Hematopoietic multipotent progenitor cell treated with erythropoietin and hydrocortisone succinate and interleukin-3 and kit ligand, for 17 days (in vitro differentiated cells): ENCODE measurements around the gene GARNL3.

Experiments used
- DNase-seq: peaks from one replicate; pipeline ENCODE4 v3.0.0-alpha.2; 2015; ENCODE audit warnings: low spot score

GARNL3 gene, protein sequence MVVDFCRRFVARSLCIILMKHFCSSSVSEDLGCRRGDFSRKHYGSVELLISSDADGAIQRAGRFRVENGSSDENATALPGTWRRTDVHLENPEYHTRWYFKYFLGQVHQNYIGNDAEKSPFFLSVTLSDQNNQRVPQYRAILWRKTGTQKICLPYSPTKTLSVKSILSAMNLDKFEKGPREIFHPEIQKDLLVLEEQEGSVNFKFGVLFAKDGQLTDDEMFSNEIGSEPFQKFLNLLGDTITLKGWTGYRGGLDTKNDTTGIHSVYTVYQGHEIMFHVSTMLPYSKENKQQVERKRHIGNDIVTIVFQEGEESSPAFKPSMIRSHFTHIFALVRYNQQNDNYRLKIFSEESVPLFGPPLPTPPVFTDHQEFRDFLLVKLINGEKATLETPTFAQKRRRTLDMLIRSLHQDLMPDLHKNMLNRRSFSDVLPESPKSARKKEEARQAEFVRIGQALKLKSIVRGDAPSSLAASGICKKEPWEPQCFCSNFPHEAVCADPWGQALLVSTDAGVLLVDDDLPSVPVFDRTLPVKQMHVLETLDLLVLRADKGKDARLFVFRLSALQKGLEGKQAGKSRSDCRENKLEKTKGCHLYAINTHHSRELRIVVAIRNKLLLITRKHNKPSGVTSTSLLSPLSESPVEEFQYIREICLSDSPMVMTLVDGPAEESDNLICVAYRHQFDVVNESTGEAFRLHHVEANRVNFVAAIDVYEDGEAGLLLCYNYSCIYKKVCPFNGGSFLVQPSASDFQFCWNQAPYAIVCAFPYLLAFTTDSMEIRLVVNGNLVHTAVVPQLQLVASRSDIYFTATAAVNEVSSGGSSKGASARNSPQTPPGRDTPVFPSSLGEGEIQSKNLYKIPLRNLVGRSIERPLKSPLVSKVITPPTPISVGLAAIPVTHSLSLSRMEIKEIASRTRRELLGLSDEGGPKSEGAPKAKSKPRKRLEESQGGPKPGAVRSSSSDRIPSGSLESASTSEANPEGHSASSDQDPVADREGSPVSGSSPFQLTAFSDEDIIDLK

GRCh38 chr9:127264462-127265219, at the start of gene GARNL3:
TSS of gene GARNL3 (plus strand) at chr9:127264774. CDS start at chr9:127264878, 104 bp downstream.
- DNase-seq, result no peak

- DNase-seq, result no peak
These were observed 49.0 kb upstream of the GARNL3 start for GRCh38 chr9:127215268-127216209.

GRCh38 chr9:127216210-127216887, 48.2 kb upstream of the GARNL3 start:
- no peak for DNase-seq

- DNase-seq, result no peak
These were observed 47.7 kb upstream of the GARNL3 start for GRCh38 chr9:127216888-127217217.

DNA sequence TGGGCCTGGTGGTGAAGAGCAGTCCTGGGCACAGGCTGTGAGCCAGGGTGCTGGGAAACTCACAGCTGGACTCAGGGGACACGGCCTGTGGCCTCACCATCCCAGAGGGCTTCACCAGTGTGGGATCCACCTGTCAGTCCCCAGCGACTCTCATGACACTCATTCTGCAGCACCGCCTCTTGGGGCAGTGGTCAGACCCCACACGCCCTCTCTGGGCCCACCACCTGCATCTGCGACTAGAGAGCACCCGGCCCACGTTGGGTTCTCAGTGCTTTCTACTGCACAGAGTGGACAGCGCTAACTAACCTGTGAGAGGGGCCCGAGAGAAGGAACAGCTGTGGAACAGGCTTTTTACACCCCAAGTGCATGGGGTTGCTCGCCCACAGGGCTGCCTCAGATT, 45.8 kb upstream of the GARNL3 start:
- no peak for DNase-seq

- no peak for DNase-seq
These were observed 45.1 kb upstream of the GARNL3 start for GRCh38 chr9:127219520-127219919.

DNA sequence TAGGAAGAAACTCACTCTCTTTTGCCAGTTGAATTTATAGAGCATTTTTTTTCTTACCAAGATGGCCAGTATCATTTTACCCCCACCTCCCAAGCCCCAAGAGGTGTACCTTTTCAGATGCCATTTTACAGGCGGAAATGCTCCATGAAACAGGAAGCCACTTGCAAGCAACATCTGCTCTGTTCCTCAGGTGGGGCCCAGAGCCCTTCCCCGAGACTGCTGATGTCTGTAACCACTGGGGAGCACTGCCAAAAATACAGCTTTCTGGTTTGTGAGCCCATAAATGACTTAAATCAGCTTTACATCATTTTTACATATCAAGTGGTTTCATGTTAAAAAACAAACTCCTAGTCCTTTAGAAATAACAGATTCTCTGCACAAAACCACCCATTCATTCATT, 42.9 kb upstream of the GARNL3 start:
- no peak for DNase-seq

DNA sequence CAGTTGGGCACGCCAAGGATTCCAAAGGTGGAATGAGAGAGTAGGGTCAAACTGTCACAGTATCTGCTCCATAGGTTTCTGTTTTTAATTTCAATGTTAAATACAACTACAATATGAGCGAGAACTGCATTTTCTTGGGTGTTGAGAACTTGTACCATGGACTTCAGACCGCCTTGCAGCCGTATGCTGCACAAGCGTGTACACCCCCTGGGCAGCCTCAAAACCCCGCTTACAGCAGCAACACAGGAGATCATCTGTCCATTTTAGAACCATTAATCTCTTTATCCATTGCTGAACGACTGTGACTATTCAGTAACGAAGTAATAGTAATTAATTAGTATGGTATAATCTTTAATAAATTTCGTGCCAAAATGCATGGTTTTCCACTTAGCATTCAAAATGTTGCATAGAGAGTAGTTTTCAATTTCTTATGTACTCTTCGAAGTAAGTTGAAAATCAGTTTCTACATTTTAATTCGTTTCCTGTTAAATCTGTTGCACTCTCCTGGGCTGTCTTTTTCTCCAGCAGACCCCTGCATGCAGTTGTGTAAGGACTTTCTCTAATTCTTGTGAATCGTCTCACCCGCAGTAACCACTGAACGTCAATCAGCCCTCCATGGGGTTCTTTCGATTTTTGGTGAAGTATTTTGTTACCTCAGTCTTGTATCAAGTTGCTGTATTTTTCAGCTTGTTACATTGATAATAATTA, 42.0 kb upstream of the GARNL3 start:
- DNase-seq, result no peak

DNA sequence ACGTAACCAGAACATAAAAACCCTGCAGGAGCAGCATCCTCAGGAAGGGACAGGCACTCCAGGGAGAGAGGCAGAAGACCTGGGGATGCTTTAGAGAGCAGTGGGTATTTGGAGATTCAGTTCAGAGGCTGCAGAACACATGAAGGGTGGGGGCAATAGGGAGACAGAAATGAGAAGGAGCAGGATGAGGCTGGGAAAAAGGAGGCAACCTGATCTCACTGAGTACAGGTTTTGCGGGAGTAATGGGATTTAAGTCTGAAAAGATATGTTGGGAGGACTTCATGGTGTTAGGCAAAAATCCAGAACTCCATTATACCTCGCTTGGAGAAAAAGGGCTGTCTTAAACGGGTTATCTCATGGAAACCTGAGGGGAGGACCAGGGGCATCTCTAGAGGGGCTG, 41.3 kb upstream of the GARNL3 start:
- DNase-seq, result no peak

GRCh38 chr9:127223810-127224177, 40.8 kb upstream of the GARNL3 start:
- DNase-seq, result no peak

DNA sequence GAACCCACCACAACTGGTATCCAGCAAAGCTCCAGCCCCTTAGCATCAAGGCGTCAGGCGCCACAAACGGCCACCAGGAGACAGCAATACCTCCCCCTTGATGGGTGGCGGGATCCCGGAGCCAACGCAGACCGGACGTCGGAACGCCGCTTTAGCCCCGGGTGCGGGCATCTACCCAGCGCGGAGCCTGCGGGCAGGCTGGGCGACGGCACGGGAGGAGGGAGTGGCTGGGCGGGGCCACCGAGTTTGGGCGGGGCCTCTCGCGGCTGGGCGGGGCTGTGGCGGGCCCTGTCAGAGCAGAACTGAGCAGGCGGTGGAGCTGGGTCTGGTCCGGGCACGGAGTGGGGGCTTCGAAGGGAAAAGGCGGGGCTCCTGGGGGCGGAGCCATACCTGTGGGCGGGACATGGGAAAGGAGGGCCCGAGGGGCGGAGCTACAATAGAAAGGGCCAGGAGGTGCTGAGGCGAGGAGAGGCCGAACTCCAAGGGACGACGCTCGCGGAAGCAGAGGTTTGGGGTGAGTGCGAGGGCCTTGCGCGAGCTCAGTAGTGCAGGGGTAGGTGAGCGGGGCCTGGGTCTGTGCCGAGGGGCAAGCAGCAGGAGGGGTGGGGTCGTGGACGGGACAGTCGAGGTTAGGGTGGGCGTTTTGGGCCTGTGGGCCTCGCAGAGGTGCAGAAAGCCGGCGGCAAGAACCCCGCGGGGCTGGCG, 40.2 kb upstream of the GARNL3 start:
- DNase-seq, result peak; percentile 65

GRCh38 chr9:127224883-127225739, 39.5 kb upstream of the GARNL3 start:
- DNase-seq, result peak; percentile 60

- no peak for DNase-seq
These were observed 38.6 kb upstream of the GARNL3 start for GRCh38 chr9:127225801-127226625.

GRCh38 chr9:127229691-127230417, 34.7 kb upstream of the GARNL3 start:
- DNase-seq, result no peak

DNA sequence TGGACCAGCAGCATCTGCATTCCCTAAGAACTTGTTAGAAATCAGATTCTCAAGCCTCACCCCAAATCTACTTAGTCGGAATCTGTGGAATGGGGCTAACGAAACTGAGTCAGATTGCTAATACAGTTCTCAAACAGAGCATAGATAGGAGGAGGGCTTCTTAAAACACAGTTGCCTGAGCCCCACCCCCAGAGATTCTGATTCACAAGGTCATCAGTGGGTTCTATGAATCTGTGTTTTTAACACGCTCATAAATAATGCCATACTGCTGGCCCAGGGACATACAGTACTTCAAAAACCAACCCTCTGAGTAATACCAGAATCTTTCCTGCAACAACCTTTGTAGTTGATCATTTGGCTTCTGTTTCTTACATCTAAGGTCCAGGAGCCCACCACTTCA, 32.9 kb upstream of the GARNL3 start:
- no peak for DNase-seq

- DNase-seq, result no peak
These were observed 31.6 kb upstream of the GARNL3 start for GRCh38 chr9:127232833-127233549.
